Stomach (tissue), 9 donors: ENCODE measurements around the gene PIM2. TPM values are rescaled to one million over a fixed set of nuclear protein-coding genes. Genes with fewer than 3 reads are reported as not detected.
A peak's percentile ranks its signal among the peaks of the same experiment; 100 is the strongest.

Source experiments
- DNase-seq, 2 donors: peaks; one replicate each; pipeline versions ENCODE4 v3.0.0 to v3.0.0-alpha.2; 2013 to 2019
- H3K27ac ChIP-seq, 5 donors: fragments of 200-600 bp in 4 of 5; sonication (generic) in 4 of 5; one replicate each; pipeline ENCODE4 v1.5.1; 2013 to 2019; ENCODE audit warnings: mild to moderate bottlenecking in 1 of 5, moderate library complexity in 1 of 5
- H3K27me3 ChIP-seq, 3 donors: fragments of 200-600 bp; sonication (generic); one replicate each; pipeline ENCODE4 v1.5.1; 2017 to 2019; ENCODE audit warnings: mixed run types in 1 of 3
- H3K36me3 ChIP-seq, 4 donors: fragments of 200-600 bp; sonication (generic); 1 replicate in 3 of 4; 2 replicates in 1 of 4; pipeline ENCODE4 v1.5.1; 2016 to 2019
- H3K4me1 ChIP-seq, 4 donors: fragments of 200-600 bp; sonication (generic); one replicate each; pipeline ENCODE4 v1.5.1; 2016 to 2019
- H3K4me3 ChIP-seq, 4 donors: fragments of 200-600 bp; sonication (generic) in 3 of 4; one replicate each; pipeline ENCODE4 v1.5.1; 2016 to 2019; ENCODE audit warnings: mild to moderate bottlenecking in 1 of 4
- H3K9me3 ChIP-seq, 4 donors: fragments of 200-600 bp; sonication (generic); one replicate each; pipeline ENCODE4 v1.5.1; 2016 to 2019
- EP300 ChIP-seq: sonication (generic); formaldehyde crosslinking; IDR thresholded peaks from one replicate; pipeline ENCODE4 v1.6.1; 2017; ENCODE audit warnings: antibody characterized with exemption
- POLR2A ChIP-seq, 4 donors: fragments of 450-650 bp; IDR thresholded peaks; one replicate each; pipeline ENCODE4 v1.6.1; 2016; ENCODE audit warnings: antibody characterized with exemption in 4 of 4, control low read depth in 2 of 4, mild to moderate bottlenecking in 1 of 4, moderate library complexity in 1 of 4
- POLR2AphosphoS5 ChIP-seq, 3 donors: sonication (generic); formaldehyde crosslinking; IDR thresholded peaks; one replicate each; pipeline ENCODE4 v1.6.1; 2016; ENCODE audit warnings: antibody characterized with exemption in 3 of 3
- WGBS, 5 donors: extraction: QIAGEN DNeasy Blood & Tissue Kit in 3 of 5; methylation state at CpG; one replicate each; pipeline versions ENCODE4 v1.1.5 to v1.1.7; 2013 to 2018; 5-methylcytosine and 5-hydroxymethylcytosine counted together
- intact Hi-C: fragments of 100-400 bp; cut with DNase I; formaldehyde crosslinking; loops from one replicate; pipeline ENCODE4 v1.15.1; 2023; ENCODE audit warnings: low total_unique reads
- polyA plus RNA-seq, 3 donors: library from polyadenylated mRNA; stranded (reverse); fragments of 200-250 nt; gene quantifications; one replicate each; pipeline ENCODE4 v1.2.3, GENCODE V29; 2013
- total RNA-seq, 5 donors: library from RNA; depleted of rRNA; stranded (reverse); fragments of >200 nt; gene quantifications; one replicate each; pipeline versions ENCODE4 v1.1.0 to v1.2.3, GENCODE V29; 2014 to 2016
- TF ChIP-seq, protein P1 (sequence below), 7 experiments: fragments of 450-650 bp in 4 of 7; fragments of 200-600 bp in 3 of 7; sonication (generic) in 3 of 7; IDR thresholded peaks; one replicate each; pipeline ENCODE4 v1.5.1; 2016 to 2019; ENCODE audit warnings: antibody characterized with exemption in 7 of 7, control low read depth in 2 of 7, mild to moderate bottlenecking in 1 of 7
- donor health status: healthy with polysubstance abuse.
- donor health status: Bipolar disorder and iron deficiency.
- donor health status: healthy.

PIM2 gene
- total and polyA plus RNA-seq, 8 donors, result 1.2 to 33.2 (median 9.9) TPM

DNA sequence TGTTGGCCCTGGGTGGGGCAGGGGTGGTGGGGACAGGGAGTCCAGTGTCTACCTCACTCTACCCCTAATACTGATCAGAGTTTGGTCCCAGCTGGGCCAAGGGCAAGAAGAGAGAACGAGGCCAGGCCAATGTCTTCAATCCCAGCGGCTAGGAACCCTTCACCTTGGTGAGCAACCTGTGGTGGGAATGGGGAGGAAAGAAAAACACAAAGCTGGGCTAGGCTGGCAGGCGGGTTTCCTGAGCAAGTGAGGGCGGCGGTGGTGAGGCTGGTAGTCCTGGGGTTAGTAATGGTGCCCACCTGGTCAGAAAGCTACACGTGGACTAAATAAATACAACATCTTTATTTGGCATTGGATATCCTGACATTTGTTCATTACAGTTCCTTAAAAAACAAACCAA lies 15.5 kb downstream of the PIM2 start:
- peaks cover 16 to 73% (median 69%) of the 10 kb centered on the region in 4 donors for H3K36me3 ChIP-seq
- DNase-seq, result no peak
- H3K27me3 ChIP-seq, result no peaks in the 10 kb centered on the region
- H3K4me3 ChIP-seq, result no peak overlapping the region
- no peaks in the 10 kb centered on the region for H3K9me3 ChIP-seq
- WGBS, 5 donors, result 78 to 91% (median 84%) methylated on average over 6 of the region's 6 CpGs
- H3K27ac ChIP-seq, result no peak overlapping the region
- intact Hi-C loops, result no loop called here
- peaks cover 0 to 12% (median 10%) of the 10 kb centered on the region in 4 donors for H3K4me1 ChIP-seq
- no peak for TF ChIP-seq POLR2A (IDR thresholded peaks at IDR 0.05)
- no peak for TF ChIP-seq EP300
- TF ChIP-seq POLR2AphosphoS5 (IDR thresholded peaks at IDR 0.05), result no peak
- TF ChIP-seq, protein P1, sequence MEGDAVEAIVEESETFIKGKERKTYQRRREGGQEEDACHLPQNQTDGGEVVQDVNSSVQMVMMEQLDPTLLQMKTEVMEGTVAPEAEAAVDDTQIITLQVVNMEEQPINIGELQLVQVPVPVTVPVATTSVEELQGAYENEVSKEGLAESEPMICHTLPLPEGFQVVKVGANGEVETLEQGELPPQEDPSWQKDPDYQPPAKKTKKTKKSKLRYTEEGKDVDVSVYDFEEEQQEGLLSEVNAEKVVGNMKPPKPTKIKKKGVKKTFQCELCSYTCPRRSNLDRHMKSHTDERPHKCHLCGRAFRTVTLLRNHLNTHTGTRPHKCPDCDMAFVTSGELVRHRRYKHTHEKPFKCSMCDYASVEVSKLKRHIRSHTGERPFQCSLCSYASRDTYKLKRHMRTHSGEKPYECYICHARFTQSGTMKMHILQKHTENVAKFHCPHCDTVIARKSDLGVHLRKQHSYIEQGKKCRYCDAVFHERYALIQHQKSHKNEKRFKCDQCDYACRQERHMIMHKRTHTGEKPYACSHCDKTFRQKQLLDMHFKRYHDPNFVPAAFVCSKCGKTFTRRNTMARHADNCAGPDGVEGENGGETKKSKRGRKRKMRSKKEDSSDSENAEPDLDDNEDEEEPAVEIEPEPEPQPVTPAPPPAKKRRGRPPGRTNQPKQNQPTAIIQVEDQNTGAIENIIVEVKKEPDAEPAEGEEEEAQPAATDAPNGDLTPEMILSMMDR (IDR thresholded peaks at IDR 0.05), result no peak

DNA sequence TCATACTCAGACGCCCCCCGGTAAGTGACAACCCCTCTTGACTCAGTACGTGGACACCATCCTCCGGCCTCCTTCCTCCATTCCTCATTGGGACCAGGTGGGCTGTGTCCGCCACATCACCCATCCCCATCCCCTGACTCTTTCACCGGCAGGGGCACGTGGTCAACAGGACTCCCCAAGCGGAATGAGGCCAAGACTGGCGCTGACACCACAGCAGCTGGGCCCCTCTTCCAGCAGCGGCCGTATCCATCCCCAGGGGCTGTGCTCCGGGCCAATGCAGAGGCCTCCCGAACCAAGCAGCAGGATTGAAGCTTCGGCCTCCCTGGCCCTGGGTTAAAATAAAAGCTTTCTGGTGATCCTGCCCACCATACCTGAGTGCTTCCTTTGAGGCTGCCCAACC lies 16.0 kb downstream of the PIM2 start:
- Histone ChIP-seq H3K9me3 (peaks cover 0 to 3% (median 0%) of the 10 kb centered on the region in 4 donors), H3K27ac (no peak overlapping the region), H3K4me1 (peaks cover 0 to 14% (median 10%) of the 10 kb centered on the region in 4 donors), H3K4me3 (no peak overlapping the region), H3K36me3 (peaks cover 16 to 73% (median 66%) of the 10 kb centered on the region in 4 donors), H3K27me3 (no peaks in the 10 kb centered on the region)
- no peak for DNase-seq
- intact Hi-C loops, result no loop called here
- WGBS, 5 donors, result 81 to 93% (median 91%) methylated on average over 12 to 14 of the region's 14 CpGs
- TF ChIP-seq EP300 (no peak), POLR2A (IDR thresholded peaks at IDR 0.05) (no peak), POLR2AphosphoS5 (IDR thresholded peaks at IDR 0.05) (no peak)
- TF ChIP-seq, protein P1 (IDR thresholded peaks at IDR 0.05), result no peak

DNA sequence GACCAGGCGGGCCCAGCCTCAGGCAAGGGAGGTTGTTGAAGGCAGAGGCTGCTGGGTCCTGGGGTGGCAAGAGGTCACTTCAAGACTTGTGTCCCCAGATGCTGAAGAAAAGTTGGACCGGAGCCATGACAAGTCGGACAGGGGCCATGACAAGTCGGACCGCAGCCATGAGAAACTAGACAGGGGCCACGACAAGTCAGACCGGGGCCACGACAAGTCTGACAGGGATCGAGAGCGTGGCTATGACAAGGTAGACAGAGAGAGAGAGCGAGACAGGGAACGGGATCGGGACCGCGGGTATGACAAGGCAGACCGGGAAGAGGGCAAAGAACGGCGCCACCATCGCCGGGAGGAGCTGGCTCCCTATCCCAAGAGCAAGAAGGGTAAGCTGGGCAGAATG lies 16.7 kb downstream of the PIM2 start:
- peaks cover 16 to 73% (median 62%) of the 10 kb centered on the region in 4 donors for H3K36me3 ChIP-seq
- intact Hi-C loops, result no loop called here
- H3K27ac ChIP-seq, result no peak overlapping the region
- 93 to 94% (median 93%) methylated on average over 14 to 20 of the region's 20 CpGs for WGBS, 5 donors
- DNase-seq, result peak in 1 of 2 donors; percentile 0
- no peaks in the 10 kb centered on the region for H3K27me3 ChIP-seq
- no peak overlapping the region for H3K4me3 ChIP-seq
- TF ChIP-seq EP300 (no peak), POLR2AphosphoS5 (IDR thresholded peaks at IDR 0.05) (no peak), POLR2A (IDR thresholded peaks at IDR 0.05) (no peak)
- TF ChIP-seq, protein P1 (IDR thresholded peaks at IDR 0.05), result no peak
- H3K4me1 ChIP-seq, result peaks cover 1 to 14% (median 10%) of the 10 kb centered on the region in 4 donors
- peaks cover 0 to 9% (median 0%) of the 10 kb centered on the region in 4 donors for H3K9me3 ChIP-seq

DNA sequence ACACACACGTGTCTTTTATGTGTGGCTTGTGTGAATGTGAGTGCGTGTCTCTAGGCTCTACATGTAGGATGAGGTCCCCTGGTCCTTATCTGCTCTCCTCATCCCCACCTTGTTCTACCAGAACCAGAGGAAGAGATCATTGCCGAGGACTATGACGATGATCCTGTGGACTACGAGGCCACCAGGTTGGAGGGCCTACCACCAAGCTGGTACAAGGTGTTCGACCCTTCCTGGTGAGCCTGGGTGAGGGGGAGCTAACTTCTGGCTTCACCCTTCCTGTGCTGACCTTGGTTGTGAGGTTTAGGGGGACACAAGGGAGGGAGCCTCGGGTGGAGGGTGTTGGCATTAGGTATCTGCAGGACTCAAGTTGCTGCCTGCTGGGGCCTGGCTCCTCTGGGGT lies 17.8 kb downstream of the PIM2 start:
- Histone ChIP-seq H3K27me3 (no peaks in the 10 kb centered on the region), H3K9me3 (peaks cover 0 to 15% (median 0%) of the 10 kb centered on the region in 4 donors), H3K4me3 (no peak overlapping the region), H3K27ac (no peak overlapping the region), H3K4me1 (peaks cover 12 to 22% (median 17%) of the 10 kb centered on the region in 4 donors), H3K36me3 (peaks cover 16 to 64% (median 55%) of the 10 kb centered on the region in 4 donors)
- DNase-seq, result no peak
- TF ChIP-seq POLR2AphosphoS5 (IDR thresholded peaks at IDR 0.05) (no peak), POLR2A (IDR thresholded peaks at IDR 0.05) (no peak), EP300 (no peak)
- TF ChIP-seq, protein P1 (IDR thresholded peaks at IDR 0.05), result no peak
- intact Hi-C loops, result no loop called here
- WGBS, 5 donors, result 83 to 94% (median 89%) methylated on average over 4 to 7 of the region's 7 CpGs
